ENCODE data around the gene HES6.
"Not testable (repeated sequence)": the region's sequence is repeated elsewhere in the genome, so short reads cannot be mapped to it uniquely, and the experiment has no call there.

HES6 gene

GRCh38 chr2:238274152-238274865 lies 34.5 kb upstream of the HES6 start:
- DNase-seq (ENCODE audit: insufficient read length, low spot score) (no peak), FAIRE-seq (no peak)
- TF ChIP-seq SPI1 (IDR thresholded peaks at IDR 0.05; ENCODE audit: low read depth, low read length) (no peak), POU2F2 (IDR thresholded peaks at IDR 0.05; ENCODE audit: low read depth, low read length) (no peak), POLR2AphosphoS5 (IDR thresholded peaks at IDR 0.05; ENCODE audit: low read depth, low read length) (no peak), PAX5 (IDR thresholded peaks at IDR 0.05; ENCODE audit: insufficient read depth, low read length, severe bottlenecking) (no peak), POLR2A (IDR thresholded peaks at IDR 0.05; ENCODE audit: low read depth, low read length) (no peak), TAF1 (IDR thresholded peaks at IDR 0.05; ENCODE audit: low read depth, low read length) (no peak)

GRCh38 chr2:238273433-238273832 lies 33.6 kb upstream of the HES6 start:
- FAIRE-seq; DNase-seq (ENCODE audit: insufficient read length, low spot score): not testable (repeated sequence)

GRCh38 chr2:238272156-238272555 lies 32.3 kb upstream of the HES6 start:
- FAIRE-seq: no peak
- no peak for TF ChIP-seq POLR2A (IDR thresholded peaks at IDR 0.05; ENCODE audit: low read depth, low read length)
- no peak for TF ChIP-seq POLR2AphosphoS5 (IDR thresholded peaks at IDR 0.05; ENCODE audit: low read depth, low read length)
- TF ChIP-seq PAX5 (IDR thresholded peaks at IDR 0.05; ENCODE audit: insufficient read depth, low read length, severe bottlenecking): no peak
- no peak for TF ChIP-seq TAF1 (IDR thresholded peaks at IDR 0.05; ENCODE audit: low read depth, low read length)
- TF ChIP-seq SPI1 (IDR thresholded peaks at IDR 0.05; ENCODE audit: low read depth, low read length): no peak
- no peak for TF ChIP-seq POU2F2 (IDR thresholded peaks at IDR 0.05; ENCODE audit: low read depth, low read length)
- no peak for DNase-seq (ENCODE audit: insufficient read length, low spot score)

- not testable (repeated sequence) for DNase-seq (ENCODE audit: insufficient read length, low spot score); FAIRE-seq
Observed at GRCh38 chr2:238271686-238272085, 31.8 kb upstream of the HES6 start.

- no peak for DNase-seq (ENCODE audit: insufficient read length, low spot score)
- TF ChIP-seq SPI1 (IDR thresholded peaks at IDR 0.05; ENCODE audit: low read depth, low read length) (no peak), POU2F2 (IDR thresholded peaks at IDR 0.05; ENCODE audit: low read depth, low read length) (no peak), PAX5 (IDR thresholded peaks at IDR 0.05; ENCODE audit: insufficient read depth, low read length, severe bottlenecking) (no peak), POLR2AphosphoS5 (IDR thresholded peaks at IDR 0.05; ENCODE audit: low read depth, low read length) (no peak), POLR2A (IDR thresholded peaks at IDR 0.05; ENCODE audit: low read depth, low read length) (no peak), TAF1 (IDR thresholded peaks at IDR 0.05; ENCODE audit: low read depth, low read length) (no peak)
- no peak for FAIRE-seq
Observed at GRCh38 chr2:238271061-238271554, 31.3 kb upstream of the HES6 start.

- TF ChIP-seq POU2F2 (IDR thresholded peaks at IDR 0.05; ENCODE audit: low read depth, low read length) (no peak), TAF1 (IDR thresholded peaks at IDR 0.05; ENCODE audit: low read depth, low read length) (no peak), SPI1 (IDR thresholded peaks at IDR 0.05; ENCODE audit: low read depth, low read length) (no peak), POLR2AphosphoS5 (IDR thresholded peaks at IDR 0.05; ENCODE audit: low read depth, low read length) (no peak), PAX5 (IDR thresholded peaks at IDR 0.05; ENCODE audit: insufficient read depth, low read length, severe bottlenecking) (no peak), POLR2A (IDR thresholded peaks at IDR 0.05; ENCODE audit: low read depth, low read length) (no peak)
- no peak for FAIRE-seq
Observed at GRCh38 chr2:238270606-238271005, 30.8 kb upstream of the HES6 start.

GRCh38 chr2:238269741-238270140 lies 29.9 kb upstream of the HES6 start:
- DNase-seq (ENCODE audit: insufficient read length, low spot score): no peak
- FAIRE-seq: no peak
- TF ChIP-seq SPI1 (IDR thresholded peaks at IDR 0.05; ENCODE audit: low read depth, low read length): no peak
- no peak for TF ChIP-seq PAX5 (IDR thresholded peaks at IDR 0.05; ENCODE audit: insufficient read depth, low read length, severe bottlenecking)
- no peak for TF ChIP-seq TAF1 (IDR thresholded peaks at IDR 0.05; ENCODE audit: low read depth, low read length)
- TF ChIP-seq POLR2A (IDR thresholded peaks at IDR 0.05; ENCODE audit: low read depth, low read length): no peak

More at GRCh38 chr2:238270606-238271005, 30.8 kb upstream of the HES6 start:
- no peak for DNase-seq (ENCODE audit: insufficient read length, low spot score)

GRCh38 chr2:238267884-238268680 lies 28.2 kb upstream of the HES6 start:
- TF ChIP-seq TAF1 (IDR thresholded peaks at IDR 0.05; ENCODE audit: low read depth, low read length) (no peak), PAX5 (IDR thresholded peaks at IDR 0.05; ENCODE audit: insufficient read depth, low read length, severe bottlenecking) (no peak), SPI1 (IDR thresholded peaks at IDR 0.05; ENCODE audit: low read depth, low read length) (no peak), POLR2AphosphoS5 (IDR thresholded peaks at IDR 0.05; ENCODE audit: low read depth, low read length) (no peak)
- DNase-seq (ENCODE audit: insufficient read length, low spot score) (no peak), FAIRE-seq (no peak)

- no peak for DNase-seq (ENCODE audit: insufficient read length, low spot score)
- FAIRE-seq: no peak
- no peak for TF ChIP-seq POLR2A (IDR thresholded peaks at IDR 0.05; ENCODE audit: low read depth, low read length)
- no peak for TF ChIP-seq POU2F2 (IDR thresholded peaks at IDR 0.05; ENCODE audit: low read depth, low read length)
- TF ChIP-seq SPI1 (IDR thresholded peaks at IDR 0.05; ENCODE audit: low read depth, low read length): no peak
- no peak for TF ChIP-seq POLR2AphosphoS5 (IDR thresholded peaks at IDR 0.05; ENCODE audit: low read depth, low read length)
- no peak for TF ChIP-seq PAX5 (IDR thresholded peaks at IDR 0.05; ENCODE audit: insufficient read depth, low read length, severe bottlenecking)
- TF ChIP-seq TAF1 (IDR thresholded peaks at IDR 0.05; ENCODE audit: low read depth, low read length): no peak
Observed at GRCh38 chr2:238267341-238267710, 27.5 kb upstream of the HES6 start.

- no peak for FAIRE-seq
Observed at GRCh38 chr2:238265605-238266004, 25.8 kb upstream of the HES6 start.

More at GRCh38 chr2:238265605-238266004, 25.8 kb upstream of the HES6 start:
- no peak for DNase-seq (ENCODE audit: insufficient read length, low spot score)
- TF ChIP-seq POLR2A (IDR thresholded peaks at IDR 0.05; ENCODE audit: low read depth, low read length): no peak
- no peak for TF ChIP-seq TAF1 (IDR thresholded peaks at IDR 0.05; ENCODE audit: low read depth, low read length)
- no peak for TF ChIP-seq SPI1 (IDR thresholded peaks at IDR 0.05; ENCODE audit: low read depth, low read length)
- no peak for TF ChIP-seq POLR2AphosphoS5 (IDR thresholded peaks at IDR 0.05; ENCODE audit: low read depth, low read length)
- TF ChIP-seq POU2F2 (IDR thresholded peaks at IDR 0.05; ENCODE audit: low read depth, low read length): no peak
- TF ChIP-seq PAX5 (IDR thresholded peaks at IDR 0.05; ENCODE audit: insufficient read depth, low read length, severe bottlenecking): no peak
